SKM-1 (cell line): ENCODE measurements around the gene PCSK5.
"Not testable (repeated sequence)": the region's sequence is repeated elsewhere in the genome, so short reads cannot be mapped to it uniquely, and the experiment has no call there.

Experiments
- DNase-seq: peaks from one replicate; lab custom pipeline; 2025; ENCODE audit not compliant: unreplicated experiment; lab: John Stamatoyannopoulos, UW

Gene PCSK5

GRCh38 chr9:76341616-76342015, 451.1 kb downstream of the PCSK5 start:
- DNase-seq = no peak

- no peak for DNase-seq
Measured at GRCh38 chr9:76342201-76342600, 451.7 kb downstream of the PCSK5 start.

DNA sequence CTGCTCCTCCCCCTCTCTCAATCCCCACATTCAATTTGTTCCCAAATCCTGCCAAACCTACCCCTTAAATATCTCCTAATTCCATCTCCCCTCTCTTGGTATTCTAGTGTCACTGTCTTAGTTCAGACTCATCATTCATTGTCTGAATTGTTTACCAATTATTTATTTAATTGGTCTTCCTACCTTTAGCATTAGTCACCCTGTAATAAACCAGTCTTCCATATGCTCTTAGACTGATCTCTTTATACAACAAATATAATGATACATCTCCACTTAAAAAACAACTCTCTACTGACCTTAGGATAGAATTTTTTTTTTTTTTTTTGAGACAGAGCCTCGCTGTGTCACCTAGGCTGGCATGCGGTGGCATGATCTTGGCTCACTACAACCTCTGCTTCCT, 452.4 kb downstream of the PCSK5 start:
- no peak for DNase-seq

- no peak for DNase-seq
Measured at GRCh38 chr9:76349865-76350264, 459.4 kb downstream of the PCSK5 start.

- DNase-seq = no peak
Measured at GRCh38 chr9:76351006-76351405, 460.5 kb downstream of the PCSK5 start.

DNA sequence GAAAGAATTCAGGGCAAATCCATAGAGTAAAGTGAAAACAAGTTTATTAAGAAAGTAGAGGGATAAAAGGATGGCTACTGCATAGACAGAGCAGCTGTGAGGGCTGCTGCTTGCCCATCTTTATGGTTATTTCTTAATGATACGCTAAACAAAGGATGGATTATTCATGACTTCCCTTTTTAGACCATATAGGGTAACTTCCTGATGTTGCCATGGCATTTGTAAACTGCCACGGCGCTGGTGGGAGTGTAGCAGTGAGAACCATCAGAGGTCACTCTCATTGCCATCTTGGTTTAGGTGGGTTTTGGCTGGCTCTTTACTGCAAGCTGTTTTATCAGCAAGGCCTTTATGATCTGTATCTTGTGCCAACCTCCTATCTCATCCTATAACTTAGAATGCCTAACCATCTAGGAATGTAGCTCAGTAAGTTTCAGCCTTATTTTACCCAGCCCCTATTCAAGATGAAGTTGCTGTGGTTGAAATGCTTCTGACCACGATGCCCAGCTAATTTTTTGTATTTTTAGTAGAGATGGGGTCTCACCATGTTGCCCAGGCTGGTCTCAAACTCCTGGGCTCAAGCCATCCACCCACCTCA, 461.6 kb downstream of the PCSK5 start:
- DNase-seq = no peak

- no peak for DNase-seq
Measured at GRCh38 chr9:76353280-76353679, 462.8 kb downstream of the PCSK5 start.

DNA sequence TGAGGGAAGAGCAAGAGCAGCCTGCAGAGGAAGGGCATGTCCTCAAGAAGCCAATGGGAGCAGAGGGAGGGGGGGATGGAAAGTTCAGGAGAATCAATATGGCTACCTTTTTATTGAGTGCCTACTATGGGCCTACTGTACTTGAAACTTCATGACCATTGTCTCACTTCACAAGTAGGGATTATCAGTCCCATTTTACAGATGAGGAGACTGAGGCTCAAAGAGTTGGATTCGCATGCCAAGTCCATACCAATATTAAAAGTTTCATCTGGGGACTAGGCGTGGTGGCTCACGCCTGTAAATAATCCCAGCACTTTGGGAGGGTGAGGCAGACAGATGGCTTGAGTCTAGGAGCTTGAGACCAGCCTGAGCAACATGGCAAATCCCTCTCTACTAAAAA, 463.7 kb downstream of the PCSK5 start:
- no peak for DNase-seq

DNA sequence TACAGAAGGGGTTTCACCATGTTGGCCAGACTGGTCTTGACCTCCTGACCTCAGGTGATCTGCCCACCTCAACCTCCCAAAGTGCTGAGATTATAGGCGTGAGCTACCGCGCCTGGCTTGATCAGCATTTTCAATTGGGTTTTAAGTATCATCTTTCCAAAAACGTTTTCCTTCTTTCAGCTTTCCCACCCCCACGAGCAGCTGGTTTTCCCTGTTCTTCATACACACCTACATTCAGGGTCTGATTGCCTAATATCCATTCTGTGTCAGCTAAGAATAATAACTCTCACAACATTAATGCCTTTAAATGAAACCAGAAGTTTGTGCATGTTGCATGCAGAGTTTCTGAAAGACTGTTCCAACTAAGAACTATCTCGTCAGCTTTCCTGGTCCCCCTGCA, 465.4 kb downstream of the PCSK5 start:
- DNase-seq = no peak

GRCh38 chr9:76357555-76357954, 467.1 kb downstream of the PCSK5 start:
- DNase-seq = no peak

DNA sequence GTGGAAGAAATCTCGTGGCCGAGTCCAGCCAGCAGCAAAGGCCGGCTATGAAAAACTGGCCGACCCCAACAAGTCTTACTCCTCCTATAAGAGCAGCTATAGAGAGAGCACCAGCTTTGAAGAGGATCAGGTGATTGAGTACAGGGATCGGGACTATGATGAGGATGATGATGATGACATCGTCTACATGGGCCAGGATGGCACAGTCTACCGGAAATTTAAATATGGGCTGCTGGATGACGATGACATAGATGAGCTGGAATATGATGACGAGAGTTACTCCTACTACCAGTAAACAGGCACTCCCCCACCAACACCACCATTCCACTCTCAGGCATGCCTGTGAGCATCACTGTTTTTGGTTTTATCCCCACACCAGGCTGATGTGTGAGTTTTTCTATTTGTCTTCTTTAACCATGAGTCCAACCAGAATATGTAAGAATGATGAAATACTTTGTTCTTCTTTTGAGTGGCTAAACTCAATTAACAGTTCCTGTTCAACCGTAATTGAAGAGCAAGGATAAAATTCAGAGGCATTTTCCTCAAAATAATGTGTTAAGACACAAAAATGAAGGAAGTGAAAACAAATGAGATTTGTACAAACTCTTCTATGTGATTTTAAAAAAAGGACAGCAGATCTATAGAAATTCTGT, 468.3 kb downstream of the PCSK5 start:
- peak; percentile 2 for DNase-seq

DNA sequence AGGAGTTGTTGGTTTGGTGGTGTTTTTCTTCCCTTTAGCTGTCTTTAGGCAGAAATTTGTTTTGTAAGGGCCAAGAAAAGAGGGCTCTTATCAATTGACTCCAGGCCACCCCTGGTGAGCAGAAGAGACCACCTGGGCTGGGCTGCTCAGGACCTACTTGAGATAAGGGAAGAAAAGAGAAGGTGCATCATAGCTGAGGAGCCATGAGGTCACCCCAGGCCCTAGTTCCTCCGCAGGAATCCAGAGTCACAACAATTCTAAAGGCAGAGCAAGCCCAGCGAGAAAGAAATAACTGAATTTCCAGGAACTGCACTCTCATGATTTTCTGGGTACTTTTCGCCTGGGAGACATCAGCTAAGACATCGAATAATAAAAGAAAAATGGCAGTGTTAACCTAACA, 468.9 kb downstream of the PCSK5 start:
- DNase-seq = no peak

- DNase-seq = no peak
Measured at GRCh38 chr9:76359766-76360165, 469.3 kb downstream of the PCSK5 start.

GRCh38 chr9:76362332-76363031, 472.0 kb downstream of the PCSK5 start:
- not testable (repeated sequence) for DNase-seq

- no peak for DNase-seq
Measured at GRCh38 chr9:76363032-76363395, 472.5 kb downstream of the PCSK5 start.

DNA sequence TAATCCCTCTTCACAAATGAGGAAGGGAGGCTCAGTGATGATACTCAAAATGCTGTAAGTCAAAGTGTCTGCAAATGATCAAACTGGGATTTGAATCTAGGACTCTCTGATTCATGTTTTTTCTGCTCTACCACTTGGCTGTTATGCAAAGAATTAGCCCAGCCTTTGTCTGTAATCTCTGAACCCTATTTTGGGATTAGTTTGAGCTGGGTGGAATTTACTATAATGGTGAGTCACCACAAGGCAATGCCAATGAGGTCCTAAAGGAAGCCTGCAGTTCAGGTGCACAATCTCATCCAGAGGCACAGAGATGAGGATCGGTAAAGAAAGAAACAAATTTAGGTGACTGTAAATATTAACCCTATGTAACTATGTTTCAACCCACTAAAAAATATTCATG, 474.6 kb downstream of the PCSK5 start:
- no peak for DNase-seq

DNA sequence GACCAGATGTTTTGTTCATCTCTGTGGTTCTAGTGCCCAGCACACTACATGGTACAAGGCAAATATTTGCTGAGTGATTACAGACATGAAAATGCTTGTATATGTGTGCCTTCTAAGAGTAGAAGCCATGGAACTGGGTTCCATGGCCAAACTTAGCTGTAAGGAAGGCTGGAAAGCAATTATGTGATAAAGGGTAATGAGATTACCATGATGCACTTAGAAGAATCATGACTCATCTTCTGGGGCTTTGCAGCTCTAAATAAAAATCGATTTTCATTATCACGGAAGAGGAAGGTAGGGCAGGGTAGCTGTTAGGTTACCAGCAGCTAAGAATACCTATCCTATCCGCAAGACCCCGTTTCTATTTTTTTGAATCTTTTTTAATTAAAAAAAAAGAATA, 475.8 kb downstream of the PCSK5 start:
- no peak for DNase-seq

DNA sequence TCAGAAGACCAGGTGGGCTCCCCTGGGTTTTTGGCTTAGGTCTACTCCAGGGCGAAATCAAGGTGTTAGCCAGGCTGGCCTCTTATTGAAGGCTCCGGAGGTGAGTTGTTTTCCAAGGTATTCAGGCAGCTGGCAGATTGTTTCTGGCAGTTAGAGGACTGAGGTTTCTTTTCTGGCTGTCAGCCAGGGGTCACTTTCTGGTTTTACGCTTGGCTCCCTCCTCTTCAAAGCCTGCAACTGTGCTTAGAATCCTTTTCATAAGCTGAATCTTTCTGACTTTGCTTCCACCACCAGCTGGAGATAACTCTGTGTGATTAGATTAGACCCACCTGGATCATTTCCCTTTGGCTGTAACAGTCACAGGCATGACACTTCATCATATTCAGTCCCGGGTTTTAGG, 479.1 kb downstream of the PCSK5 start:
- no peak for DNase-seq

- DNase-seq = no peak
Measured at GRCh38 chr9:76370396-76371023, 480.0 kb downstream of the PCSK5 start.

GRCh38 chr9:76371901-76372300, 481.4 kb downstream of the PCSK5 start:
- DNase-seq = no peak

DNA sequence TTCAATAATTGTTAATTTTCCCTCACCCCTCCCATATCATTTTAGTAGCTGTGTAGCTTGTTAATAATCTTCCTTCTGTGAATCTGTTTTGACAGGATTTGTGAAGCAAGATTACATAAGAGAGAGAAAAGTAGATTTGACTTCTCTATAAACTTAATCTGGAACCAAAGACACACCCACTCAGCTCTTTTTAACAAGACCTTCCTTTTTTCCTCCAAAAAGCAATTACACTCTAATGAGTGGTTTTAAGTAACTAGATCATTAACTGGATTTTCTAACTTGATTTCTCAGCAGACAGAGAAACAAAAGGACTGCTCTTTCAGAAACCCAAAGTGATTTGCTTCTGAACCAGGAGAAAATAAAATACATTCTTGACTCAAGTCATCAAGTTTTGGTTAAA, 481.9 kb downstream of the PCSK5 start:
- no peak for DNase-seq

DNA sequence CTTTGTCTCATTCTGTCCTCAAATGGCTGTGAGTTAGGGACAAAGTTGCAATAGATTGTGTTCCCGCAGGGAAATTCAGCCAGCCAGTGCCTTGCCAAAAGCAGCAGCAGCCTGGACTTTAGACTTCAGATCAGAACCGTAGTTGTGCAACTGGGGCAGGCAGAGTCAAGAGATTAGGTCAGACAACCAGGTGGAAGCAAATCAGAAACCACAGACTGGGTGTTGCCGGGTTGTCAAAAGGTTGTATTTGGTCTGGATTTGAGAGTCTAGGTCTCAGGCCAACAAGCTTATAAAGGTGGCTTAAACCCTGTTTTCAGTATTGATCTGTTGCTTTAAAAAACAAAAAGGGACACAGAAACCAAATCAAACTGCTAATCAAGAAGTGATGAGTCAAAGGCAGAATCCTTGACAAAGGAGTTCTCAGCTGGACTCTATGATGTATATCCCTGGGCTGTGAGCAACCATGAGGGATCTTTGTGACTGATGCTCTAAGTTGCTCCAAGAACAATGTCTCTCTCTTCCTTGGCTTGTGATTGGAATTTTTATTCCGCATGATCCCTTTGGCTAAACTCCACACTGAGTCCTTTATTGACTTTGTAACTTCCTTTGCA, 482.8 kb downstream of the PCSK5 start:
- no peak for DNase-seq
